HCT116 (cell line): ENCODE measurements around the gene PKNOX2.

Source experiments
- ATF3 ChIP-seq: IDR thresholded peaks from 2 replicates; pipeline ENCODE4 v1.6.1; 2012
- CTCF ChIP-seq, 3 experiments: fragments of 200-600 bp in 1 of 3; sonication (generic) in 1 of 3; IDR thresholded peaks in 2 of 3; conservative IDR thresholded peaks in 1 of 3; 2 replicates each; pipeline ENCODE4 v1.5.1; 2012 to 2017; ENCODE audit warnings: low read depth in 2 of 3, low read length in 2 of 3, antibody characterized with exemption in 1 of 3, borderline replicate concordance in 1 of 3, control low read depth in 1 of 3, mild to moderate bottlenecking in 1 of 3, mixed read lengths in 1 of 3, mixed run types in 1 of 3, moderate library complexity in 1 of 3; ENCODE audit not compliant: insufficient read depth in 1 of 3
- JUND ChIP-seq: IDR thresholded peaks from 2 replicates; pipeline ENCODE4 v1.6.1; 2012
- POLR2A ChIP-seq: IDR thresholded peaks from 2 replicates; pipeline ENCODE4 v1.7.0; 2011; ENCODE audit warnings: borderline replicate concordance; ENCODE audit not compliant: insufficient read depth, insufficient read length; ENCODE audit errors: extremely low read depth
- RAD21 ChIP-seq: IDR thresholded peaks from 2 replicates; pipeline ENCODE4 v1.6.1; 2012; ENCODE audit warnings: low read depth, mild to moderate bottlenecking
- TCF7L2 ChIP-seq: IDR thresholded peaks from 2 replicates; pipeline ENCODE4 v1.7.0; 2011; ENCODE audit warnings: borderline replicate concordance, inconsistent platforms; ENCODE audit not compliant: insufficient read depth, insufficient read length; ENCODE audit errors: extremely low read depth
- ZNF274 ChIP-seq: fragments of 200-500 bp; sonication (Bioruptor generic); IDR thresholded peaks from 2 replicates; pipeline ENCODE4 v1.6.1; 2014; ENCODE audit warnings: mild to moderate bottlenecking, low read depth, low read length, inconsistent platforms

- TF ChIP-seq CTCF (IDR thresholded peaks at IDR 0.05 in 2 of 3, conservative IDR thresholded peaks at IDR 0.05 in 1 of 3; ENCODE audit: borderline replicate concordance in 1 of 3, insufficient read depth in 1 of 3, low read depth in 2 of 3, low read length in 2 of 3) (no peak), POLR2A (no peak), ATF3 (no peak), TCF7L2 (no peak), RAD21 (no peak), JUND (no peak), ZNF274 (no peak)
These were observed 237.2 kb downstream of the PKNOX2 start for GRCh38 chr11:125401746-125402145.
